Common myeloid progenitor, CD34-positive (primary cell): ENCODE results near the gene SLC6A5.
A peak's percentile ranks its signal among the peaks of the same experiment; 100 is the strongest.

Experiments used
- CTCF ChIA-PET: fragments of 350-600 bp; sonication (Branson Sonifier 250); formaldehyde crosslinking; loops from one replicate; lab custom pipeline; 2021; ENCODE audit warnings: antibody characterized with exemption; lab: Charles Lee
- POLR2A ChIA-PET: fragments of 350-600 bp; sonication (Branson Sonifier 250); formaldehyde crosslinking; loops from one replicate; lab custom pipeline; 2021; ENCODE audit warnings: antibody characterized with exemption; lab: Charles Lee
- DNase-seq, 3 donors: peaks; one replicate each; pipeline versions ENCODE4 v3.0.0 to v3.0.0-alpha.2; 2013
- H3K27ac ChIP-seq, 2 experiments: 1 replicate in 1 of 2; 2 replicates in 1 of 2; pipeline ENCODE4 v1.7.0; 2013; ENCODE audit warnings: inconsistent platforms in 2 of 2, low read length in 2 of 2, mild to moderate bottlenecking in 2 of 2, low read depth in 1 of 2, moderate library complexity in 1 of 2; ENCODE audit not compliant: severe bottlenecking in 2 of 2, insufficient read depth in 1 of 2, poor library complexity in 1 of 2
- H3K27me3 ChIP-seq, 5 experiments: replicated peaks in 2 of 5; 1 replicate in 3 of 5; 2 replicates in 2 of 5; pipeline versions ENCODE4 v1.6.1 to v1.7.0; 2013; ENCODE audit warnings: low read length in 4 of 5, mild to moderate bottlenecking in 2 of 5, moderate library complexity in 2 of 5, inconsistent platforms in 1 of 5; ENCODE audit not compliant: insufficient read depth in 5 of 5, control insufficient read depth in 4 of 5
- H3K36me3 ChIP-seq, 4 experiments: 1 replicate in 2 of 4; 2 replicates in 2 of 4; pipeline versions ENCODE4 v1.6.1 to v1.7.0; 2013; ENCODE audit warnings: low read length in 3 of 4, control low read depth in 1 of 4, mild to moderate bottlenecking in 1 of 4; ENCODE audit not compliant: control insufficient read depth in 4 of 4, insufficient read depth in 4 of 4
- H3K4me1 ChIP-seq, 4 experiments: 1 replicate in 3 of 4; 2 replicates in 1 of 4; pipeline versions ENCODE4 v1.6.1 to v1.7.1; 2013; ENCODE audit warnings: low read length in 3 of 4, mild to moderate bottlenecking in 3 of 4, control low read depth in 1 of 4, inconsistent platforms in 1 of 4, moderate library complexity in 1 of 4; ENCODE audit not compliant: control insufficient read depth in 4 of 4, insufficient read depth in 4 of 4; ENCODE audit errors: control extremely low read depth in 1 of 4
- H3K4me3 ChIP-seq, 7 experiments: 1 replicate in 4 of 7; 2 replicates in 3 of 7; pipeline versions ENCODE4 v1.5.1 to v1.7.0; 2013; ENCODE audit warnings: mild to moderate bottlenecking in 7 of 7, low read length in 6 of 7, moderate library complexity in 6 of 7, inconsistent platforms in 2 of 7, low read depth in 2 of 7, control low read depth in 1 of 7; ENCODE audit not compliant: insufficient read depth in 4 of 7, control insufficient read depth in 1 of 7; ENCODE audit errors: extremely low read depth in 1 of 7
- H3K9me3 ChIP-seq, 5 experiments: 1 replicate in 4 of 5; 2 replicates in 1 of 5; pipeline versions ENCODE4 v1.6.1 to v1.7.1; 2013; ENCODE audit warnings: low read length in 4 of 5, mild to moderate bottlenecking in 2 of 5, inconsistent platforms in 1 of 5, low read depth in 1 of 5, moderate library complexity in 1 of 5; ENCODE audit not compliant: control insufficient read depth in 4 of 5, insufficient read depth in 2 of 5; ENCODE audit errors: control extremely low read depth in 1 of 5
- WGBS: methylation state at CpG from one replicate; pipeline ENCODE4 v1.1.5; 2013; ENCODE audit not compliant: insufficient coverage; 5-methylcytosine and 5-hydroxymethylcytosine counted together

The SLC6A5 gene

DNA sequence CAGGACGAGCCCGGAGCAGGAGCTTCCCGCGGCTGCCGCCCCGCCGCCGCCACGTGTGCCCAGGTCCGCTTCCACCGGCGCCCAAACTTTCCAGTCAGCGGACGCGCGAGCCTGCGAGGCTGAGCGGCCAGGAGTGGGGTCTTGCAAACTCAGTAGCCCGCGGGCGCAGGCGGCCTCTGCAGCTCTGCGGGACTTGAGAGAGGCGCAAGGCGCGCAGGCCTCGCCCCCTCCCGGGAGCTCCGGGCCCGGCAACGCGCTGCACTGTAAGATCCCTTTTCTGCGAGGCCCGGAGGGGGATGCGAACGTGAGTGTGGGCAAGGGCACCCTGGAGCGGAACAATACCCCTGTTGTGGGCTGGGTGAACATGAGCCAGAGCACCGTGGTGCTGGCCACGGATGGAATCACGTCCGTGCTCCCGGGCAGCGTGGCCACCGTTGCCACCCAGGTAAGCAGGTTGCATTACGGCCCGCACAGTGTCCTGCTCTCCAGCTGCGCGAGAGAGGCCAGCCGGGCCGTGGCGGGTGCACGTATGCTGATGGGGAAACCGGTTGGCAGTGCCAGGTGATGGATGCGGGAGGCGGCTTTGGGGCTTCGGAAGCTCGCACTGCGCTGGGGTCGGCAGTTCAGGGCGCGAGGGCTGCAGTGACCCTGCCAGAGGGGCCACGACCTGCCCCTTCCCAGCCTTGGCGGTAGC is 2.0 kb downstream of the SLC6A5 start:
- Histone ChIP-seq H3K9me3 (peaks cover 0 to 9% (median 0%) of the 10 kb centered on the region in 5 experiments), H3K27ac (no peak overlapping the region), H3K27me3 (peaks cover 9 to 100% (median 75%) of the 10 kb centered on the region in 5 experiments), H3K4me1 (peaks cover 0 to 11% (median 0%) of the 10 kb centered on the region in 4 experiments), H3K4me3 (no peak overlapping the region), H3K36me3 (no peaks in the 10 kb centered on the region)
- 4% methylated on average over 59 of the region's 63 CpGs for WGBS
- ChIA-PET CTCF (interaction anchor here (1.0 to 1.1 kb wide), 3 partner anchors 9 to 10 kb away, joined by 3 to 4 read pairs (median 3); no protein-coding TSS in a partner anchor), POLR2A (no interaction called here)
- no peak for DNase-seq

- Histone ChIP-seq H3K27ac (no peak overlapping the region), H3K27me3 (peaks cover 20 to 100% (median 73%) of the 10 kb centered on the region in 5 experiments), H3K4me1 (no peaks in the 10 kb centered on the region), H3K4me3 (no peak overlapping the region), H3K9me3 (peaks cover 0 to 8% (median 0%) of the 10 kb centered on the region in 5 experiments), H3K36me3 (no peaks in the 10 kb centered on the region)
- no peak for DNase-seq
- WGBS = 13% methylated on average over 19 of the region's 25 CpGs
- ChIA-PET POLR2A (no interaction called here), CTCF (no interaction called here)
These were observed 4.9 kb downstream of the SLC6A5 start for GRCh38 chr11:20604295-20604803.

DNA sequence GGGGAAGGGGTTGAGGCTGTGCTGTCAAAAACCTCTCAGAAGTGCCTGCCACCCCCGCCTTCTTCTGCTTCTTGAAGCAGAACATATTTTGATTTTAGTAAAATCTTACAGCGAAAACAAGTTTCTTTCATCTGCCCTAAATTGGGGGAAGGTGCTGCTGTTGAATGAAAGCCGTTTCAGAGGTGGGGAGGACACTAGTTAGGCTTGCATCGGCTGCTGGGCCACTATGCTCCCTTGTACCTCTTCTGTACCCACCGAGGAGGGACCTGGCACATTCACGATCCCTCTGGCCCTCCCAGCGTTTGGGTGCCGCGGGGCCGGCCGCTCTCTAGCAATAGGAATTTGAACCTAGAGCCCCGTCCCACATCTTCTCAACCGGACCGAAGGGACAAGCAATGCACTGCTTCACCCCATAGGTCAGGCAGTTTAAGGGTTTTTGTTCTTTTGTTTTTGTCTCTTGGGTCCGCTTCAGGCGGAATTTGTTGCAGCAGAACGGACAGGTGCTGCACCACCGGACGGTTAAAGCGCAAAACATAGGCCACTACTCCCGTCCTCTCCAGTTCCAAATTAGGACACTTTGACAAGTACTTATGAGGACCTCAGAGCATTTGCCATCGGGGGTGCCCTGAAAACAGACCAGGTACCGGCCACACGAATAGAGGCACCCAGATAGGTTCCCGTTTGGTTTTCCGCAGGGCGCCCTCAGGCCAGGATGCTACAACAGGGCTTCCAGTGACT is 5.6 kb downstream of the SLC6A5 start:
- H3K36me3 ChIP-seq = no peaks in the 10 kb centered on the region
- POLR2A ChIA-PET = no interaction called here
- no peak overlapping the region for H3K4me3 ChIP-seq
- peaks cover 15 to 100% (median 73%) of the 10 kb centered on the region in 5 experiments for H3K27me3 ChIP-seq
- peaks cover 0 to 3% (median 1%) of the 10 kb centered on the region in 4 experiments for H3K4me1 ChIP-seq
- no peak overlapping the region for H3K27ac ChIP-seq
- CTCF ChIA-PET = no interaction called here
- H3K9me3 ChIP-seq = peaks cover 0 to 3% (median 0%) of the 10 kb centered on the region in 5 experiments
- 7% methylated on average over 18 of the region's 27 CpGs for WGBS
- DNase-seq = no peak

GRCh38 chr11:20605602-20606091 is 6.2 kb downstream of the SLC6A5 start:
- 13% methylated on average over 22 of the region's 26 CpGs for WGBS
- Histone ChIP-seq H3K27ac (no peak overlapping the region), H3K27me3 (peaks cover 15 to 99% (median 70%) of the 10 kb centered on the region in 5 experiments)

DNA sequence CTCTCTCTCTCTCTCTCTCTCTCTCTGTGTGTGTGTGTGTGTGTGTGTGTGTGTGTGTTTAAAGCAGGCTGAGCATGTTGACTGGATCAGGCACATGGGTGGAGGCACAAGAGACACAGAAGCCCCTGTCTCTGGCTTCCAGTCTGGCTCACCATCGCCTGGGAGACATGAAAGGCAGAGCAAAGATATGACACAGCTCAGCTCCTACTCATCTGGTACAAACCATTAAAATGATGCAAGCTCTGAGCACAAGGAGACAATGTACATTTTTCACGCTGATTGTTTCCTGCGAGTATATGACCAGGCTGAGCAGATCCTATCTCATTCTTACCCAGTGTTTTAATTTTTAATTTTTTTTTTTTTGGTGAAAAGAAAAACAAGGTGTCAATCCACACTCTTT is 9.5 kb downstream of the SLC6A5 start:
- ChIA-PET POLR2A (no interaction called here), CTCF (interaction anchor here (1.0 to 1.9 kb wide), 2 partner anchors 206 to 224 kb away, joined by 3 to 6 read pairs; no protein-coding TSS in a partner anchor)
- H3K27ac ChIP-seq = no peak overlapping the region
- peaks cover 0 to 5% (median 3%) of the 10 kb centered on the region in 4 experiments for H3K4me1 ChIP-seq
- 50% methylated on average over 1 of the region's 3 CpGs for WGBS
- H3K9me3 ChIP-seq = no peaks in the 10 kb centered on the region
- no peak overlapping the region for H3K4me3 ChIP-seq
- H3K27me3 ChIP-seq = peaks cover 15 to 94% (median 57%) of the 10 kb centered on the region in 5 experiments
- no peak for DNase-seq
- H3K36me3 ChIP-seq = no peaks in the 10 kb centered on the region

More at GRCh38 chr11:20605602-20606091, 6.2 kb downstream of the SLC6A5 start:
- Histone ChIP-seq H3K36me3 (no peaks in the 10 kb centered on the region), H3K4me1 (peaks cover 0 to 5% (median 3%) of the 10 kb centered on the region in 4 experiments), H3K4me3 (no peak overlapping the region), H3K9me3 (peaks cover 0 to under 1% (median 0%) of the 10 kb centered on the region in 5 experiments)
- DNase-seq = no peak
- CTCF ChIA-PET = no interaction called here
- POLR2A ChIA-PET = no interaction called here

DNA sequence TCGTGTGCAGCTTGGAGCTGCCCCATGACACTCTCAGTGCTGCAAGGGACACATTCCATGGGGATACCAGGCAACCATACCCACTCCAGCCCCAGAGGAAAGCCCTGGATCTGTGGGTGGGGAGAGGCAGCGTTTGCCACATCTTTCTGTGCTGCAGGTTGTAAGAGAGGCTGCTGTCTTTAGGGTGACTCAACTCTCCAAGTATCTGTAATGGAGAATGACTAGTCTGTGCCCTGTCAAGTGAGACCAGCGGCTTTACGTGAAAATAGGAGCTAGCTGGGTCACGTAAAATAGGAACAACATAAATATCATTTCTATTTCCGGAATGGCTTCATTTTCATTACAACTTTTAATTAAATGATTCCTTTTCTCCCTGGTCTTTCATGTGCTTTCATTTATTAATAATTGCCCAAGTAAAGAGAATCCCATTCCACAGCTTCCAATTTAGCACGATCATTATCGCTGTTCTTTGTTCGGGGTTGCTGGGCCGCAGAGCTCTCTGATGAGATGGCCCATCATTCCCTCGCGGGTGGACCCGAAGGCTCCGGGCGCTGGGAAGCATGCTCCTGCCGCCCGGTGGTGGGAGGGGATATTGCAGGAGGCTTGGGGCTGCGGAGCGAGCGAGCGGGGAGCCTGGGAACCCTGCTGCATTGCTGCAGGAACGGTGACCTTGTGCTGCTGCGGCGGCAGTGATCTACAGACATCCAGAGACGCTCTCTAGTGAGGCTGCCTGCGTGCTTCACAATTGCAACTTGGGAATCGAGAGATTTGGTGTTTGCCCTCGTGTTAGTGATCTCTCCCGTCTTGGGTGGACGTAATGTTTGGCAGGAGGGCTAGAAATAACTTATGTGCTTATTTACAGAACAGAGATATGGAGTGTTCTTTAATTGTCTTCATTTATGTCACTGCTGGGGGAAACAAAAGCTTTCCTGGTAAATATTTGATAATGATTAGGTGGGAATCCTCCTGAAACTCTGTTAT is 10.6 kb downstream of the SLC6A5 start:
- ChIA-PET CTCF (interaction anchor here (0.6 to 2.5 kb wide), 11 partner anchors 8 to 482 kb away, joined by 3 to 7 read pairs (median 3); no protein-coding TSS in a partner anchor), POLR2A (no interaction called here)
- H3K9me3 ChIP-seq = no peaks in the 10 kb centered on the region
- H3K4me3 ChIP-seq = peak overlapping the region in 1 of 7 experiments; percentile 14
- no peak overlapping the region for H3K27ac ChIP-seq
- H3K4me1 ChIP-seq = peaks cover 0 to 5% (median 3%) of the 10 kb centered on the region in 4 experiments
- no peaks in the 10 kb centered on the region for H3K36me3 ChIP-seq
- 10% methylated on average over 28 of the region's 30 CpGs for WGBS
- DNase-seq = peak; percentile 45 to 64 (median 58)
- peaks cover 15 to 92% (median 51%) of the 10 kb centered on the region in 5 experiments for H3K27me3 ChIP-seq
